Measurements from ENCODE around the gene MYDGF.
A peak's percentile ranks its signal among the peaks of the same experiment; 100 is the strongest.
"Not testable (repeated sequence)": the region's sequence is repeated elsewhere in the genome, so short reads cannot be mapped to it uniquely, and the experiment has no call there.

Gene MYDGF

GRCh38 chr19:4669723-4670480, at the start of gene MYDGF:
MYDGF (minus strand) TSS chr19:4670342; CDS start chr19:4670334, 8 bp downstream.
- peak; percentile 81 to 84 for DNase-seq

GRCh38 chr19:4719499-4719866, 49.3 kb upstream of the MYDGF start:
- DNase-seq = no peak

GRCh38 chr19:4717966-4718701, 48.0 kb upstream of the MYDGF start:
- no peak for DNase-seq

- DNase-seq = no peak
Measured at GRCh38 chr19:4717191-4717965, 47.2 kb upstream of the MYDGF start.

GRCh38 chr19:4715529-4716221, 45.5 kb upstream of the MYDGF start:
- DNase-seq = no peak

- DNase-seq = not testable (repeated sequence)
Measured at GRCh38 chr19:4715178-4715528, 45.0 kb upstream of the MYDGF start.

- no peak for DNase-seq
Measured at GRCh38 chr19:4714016-4714415, 43.9 kb upstream of the MYDGF start.

- no peak for DNase-seq
Measured at GRCh38 chr19:4713384-4713951, 43.3 kb upstream of the MYDGF start.

- no peak for DNase-seq
Measured at GRCh38 chr19:4712771-4713170, 42.6 kb upstream of the MYDGF start.

- DNase-seq = no peak
Measured at GRCh38 chr19:4711211-4711610, 41.1 kb upstream of the MYDGF start.

- no peak for DNase-seq
Measured at GRCh38 chr19:4710281-4710600, 40.1 kb upstream of the MYDGF start.

- no peak for DNase-seq
Measured at GRCh38 chr19:4709440-4710280, 39.5 kb upstream of the MYDGF start.

- DNase-seq = no peak
Measured at GRCh38 chr19:4707956-4708650, 38.0 kb upstream of the MYDGF start.

GRCh38 chr19:4707322-4707721, 37.2 kb upstream of the MYDGF start:
- DNase-seq = no peak

- no peak for DNase-seq
Measured at GRCh38 chr19:4705413-4706131, 35.4 kb upstream of the MYDGF start.

GRCh38 chr19:4704317-4704673, 34.2 kb upstream of the MYDGF start:
- no peak for DNase-seq

GRCh38 chr19:4703671-4704316, 33.7 kb upstream of the MYDGF start:
- no peak for DNase-seq

- no peak for DNase-seq
Measured at GRCh38 chr19:4702764-4703163, 32.6 kb upstream of the MYDGF start.

GRCh38 chr19:4701557-4701956, 31.4 kb upstream of the MYDGF start:
- no peak for DNase-seq

GRCh38 chr19:4700693-4700970, 30.5 kb upstream of the MYDGF start:
- DNase-seq = no peak

Data from Kasumi-1 (cell line).